ENCODE data around the gene LINC00305.

DNA sequence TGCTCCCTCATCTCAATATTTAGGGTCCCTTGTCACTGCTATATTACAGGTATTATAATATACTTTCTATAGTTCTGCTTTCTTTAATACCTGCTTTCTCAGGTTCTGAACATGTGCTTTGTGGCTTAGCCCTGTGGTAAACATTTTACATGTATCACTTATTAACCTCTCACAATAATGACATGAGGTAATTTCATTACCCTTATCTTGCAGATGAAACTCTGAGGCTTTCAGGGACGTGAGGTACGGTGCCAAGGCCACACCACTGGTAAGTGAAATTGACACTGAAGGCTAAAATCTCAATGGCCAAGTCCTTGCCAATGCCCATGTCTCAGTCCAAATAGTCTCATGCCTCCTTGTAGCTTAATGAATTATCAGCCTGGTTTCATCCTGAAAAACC, 21.7 kb downstream of the LINC00305 start:
- no peak for TF ChIP-seq ZNF70 (CRISPR knock-in tag; IDR thresholded peaks at IDR 0.05)
- TF ChIP-seq, protein P1, sequence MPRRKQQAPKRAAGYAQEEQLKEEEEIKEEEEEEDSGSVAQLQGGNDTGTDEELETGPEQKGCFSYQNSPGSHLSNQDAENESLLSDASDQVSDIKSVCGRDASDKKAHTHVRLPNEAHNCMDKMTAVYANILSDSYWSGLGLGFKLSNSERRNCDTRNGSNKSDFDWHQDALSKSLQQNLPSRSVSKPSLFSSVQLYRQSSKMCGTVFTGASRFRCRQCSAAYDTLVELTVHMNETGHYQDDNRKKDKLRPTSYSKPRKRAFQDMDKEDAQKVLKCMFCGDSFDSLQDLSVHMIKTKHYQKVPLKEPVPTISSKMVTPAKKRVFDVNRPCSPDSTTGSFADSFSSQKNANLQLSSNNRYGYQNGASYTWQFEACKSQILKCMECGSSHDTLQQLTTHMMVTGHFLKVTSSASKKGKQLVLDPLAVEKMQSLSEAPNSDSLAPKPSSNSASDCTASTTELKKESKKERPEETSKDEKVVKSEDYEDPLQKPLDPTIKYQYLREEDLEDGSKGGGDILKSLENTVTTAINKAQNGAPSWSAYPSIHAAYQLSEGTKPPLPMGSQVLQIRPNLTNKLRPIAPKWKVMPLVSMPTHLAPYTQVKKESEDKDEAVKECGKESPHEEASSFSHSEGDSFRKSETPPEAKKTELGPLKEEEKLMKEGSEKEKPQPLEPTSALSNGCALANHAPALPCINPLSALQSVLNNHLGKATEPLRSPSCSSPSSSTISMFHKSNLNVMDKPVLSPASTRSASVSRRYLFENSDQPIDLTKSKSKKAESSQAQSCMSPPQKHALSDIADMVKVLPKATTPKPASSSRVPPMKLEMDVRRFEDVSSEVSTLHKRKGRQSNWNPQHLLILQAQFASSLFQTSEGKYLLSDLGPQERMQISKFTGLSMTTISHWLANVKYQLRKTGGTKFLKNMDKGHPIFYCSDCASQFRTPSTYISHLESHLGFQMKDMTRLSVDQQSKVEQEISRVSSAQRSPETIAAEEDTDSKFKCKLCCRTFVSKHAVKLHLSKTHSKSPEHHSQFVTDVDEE (CRISPR knock-in tag; IDR thresholded peaks at IDR 0.05), result no peak
